T47D (cell line): Measurements from ENCODE around the gene ATP6V1C2.

Experiments
- DNase-seq, 2 experiments: peaks; one replicate each; pipeline versions ENCODE4 v3.0.0 to v3.0.0-alpha.2; 2011 to 2012; ENCODE audit warnings: low read depth in 1 of 2, low spot score in 1 of 2
- JUND ChIP-seq: IDR thresholded peaks from 2 replicates; pipeline ENCODE4 v1.6.1; 2012; ENCODE audit warnings: low read depth
- in situ Hi-C: cut with HindIII; loops from 2 replicates; pipeline ENCODE4 v1.10.0; 2016; ENCODE audit warnings: low sequenced_read_pairs, low pct_unique_long_range_greater_than_20kb

Gene ATP6V1C2

DNA sequence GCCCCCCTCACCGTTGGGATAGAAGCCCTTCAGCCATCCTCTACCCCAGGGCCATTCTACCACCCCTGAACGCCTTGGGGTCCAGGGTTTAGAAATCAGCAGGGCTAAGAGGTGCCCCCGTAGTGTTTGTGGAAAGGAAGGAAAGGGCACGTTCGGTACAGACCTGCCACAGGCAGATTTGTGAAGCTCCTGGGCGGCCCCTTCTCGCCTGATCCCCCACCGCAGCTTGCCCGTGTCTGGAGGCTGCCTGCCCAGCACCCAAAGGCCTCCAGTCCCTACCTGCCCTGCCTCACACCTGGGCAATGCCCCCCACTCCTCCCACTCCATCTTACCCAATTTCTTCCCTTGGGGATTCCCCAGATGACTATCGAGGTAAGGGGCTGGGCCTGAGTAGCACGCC, 21.2 kb downstream of the ATP6V1C2 start:
- no peak for TF ChIP-seq JUND
- no peak for DNase-seq
- in situ Hi-C loops: no loop called here

DNA sequence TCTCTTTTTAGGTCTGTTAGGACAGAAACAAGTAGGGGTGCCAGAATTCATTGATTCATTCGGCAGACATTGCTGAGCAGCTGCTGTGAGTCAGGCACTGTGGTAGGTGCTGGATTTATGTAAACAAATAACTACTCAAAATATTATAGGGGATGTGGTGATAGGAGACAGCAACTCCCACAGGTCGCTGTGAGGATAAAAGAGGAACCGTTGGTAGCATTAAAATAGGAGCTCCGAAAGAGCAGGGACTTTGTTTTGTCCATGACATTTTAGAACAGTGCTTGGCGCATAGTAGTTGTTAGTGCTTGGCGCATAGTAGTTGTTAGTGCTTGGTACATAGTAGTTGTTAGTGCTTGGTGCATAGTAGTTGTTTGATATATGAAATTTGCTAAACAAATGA, 29.2 kb downstream of the ATP6V1C2 start:
- in situ Hi-C loops: no loop called here
- TF ChIP-seq JUND: no peak
- DNase-seq: no peak

DNA sequence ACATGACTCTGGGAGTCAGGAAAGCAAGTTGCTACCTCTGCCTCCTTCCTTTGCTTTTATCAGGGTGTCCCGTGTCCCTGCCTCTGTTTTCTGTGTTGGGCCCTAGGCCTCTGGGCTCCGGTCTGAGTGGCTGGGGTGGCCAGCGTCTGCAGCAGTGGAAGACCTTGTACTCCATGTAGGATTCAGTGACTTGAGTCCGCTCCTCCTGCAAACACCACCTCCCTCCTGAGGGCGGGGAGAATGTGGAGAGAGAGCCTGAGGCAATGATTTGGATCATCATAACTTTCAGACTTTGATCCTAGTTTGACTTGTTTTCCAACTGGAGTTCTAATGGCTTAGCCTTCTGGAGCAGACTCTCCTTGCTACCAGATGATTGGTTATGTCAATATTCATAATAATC, 30.8 kb downstream of the ATP6V1C2 start:
- in situ Hi-C loops: no loop called here
- no peak for TF ChIP-seq JUND
- peak in 1 of 2 experiments; percentile 83 for DNase-seq

DNA sequence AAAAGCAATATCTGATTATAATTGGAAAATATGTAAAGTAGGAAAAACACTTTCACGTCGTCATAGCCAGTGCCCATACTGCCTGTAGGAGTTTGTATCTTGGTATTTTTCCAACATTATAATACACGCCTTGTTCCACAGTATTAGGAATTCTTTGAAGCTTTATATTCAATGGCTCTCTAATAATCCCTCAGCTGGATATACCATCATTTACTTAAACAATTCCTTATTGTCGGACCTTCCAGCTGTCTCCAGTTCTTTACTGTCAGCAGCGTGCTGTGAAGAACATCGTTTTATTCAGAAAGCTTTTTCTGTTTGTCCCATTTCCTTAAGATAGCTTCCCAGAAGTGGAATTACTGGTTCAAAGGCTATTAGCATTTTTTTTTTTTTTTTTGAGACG, 31.7 kb downstream of the ATP6V1C2 start:
- in situ Hi-C loops: no loop called here
- DNase-seq: no peak
- no peak for TF ChIP-seq JUND

DNA sequence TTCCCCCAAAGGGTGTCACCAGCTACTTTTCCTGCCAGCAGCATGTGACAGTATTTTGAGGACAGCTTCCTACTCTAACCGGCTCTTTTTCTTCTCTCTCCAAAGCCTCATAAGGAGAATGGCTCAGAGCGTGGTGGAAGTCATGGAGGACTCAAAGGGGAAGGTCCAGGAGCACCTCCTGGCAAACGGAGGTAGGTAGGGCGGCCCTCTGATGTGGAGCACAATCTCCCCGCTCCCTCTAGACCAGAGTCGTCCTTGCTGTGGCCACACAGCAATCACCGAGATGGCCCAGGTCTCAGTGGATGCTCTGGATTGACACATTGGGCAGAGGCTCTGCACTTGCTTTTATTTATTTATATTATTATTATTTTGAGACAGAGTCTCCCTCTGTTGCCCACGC, 32.4 kb downstream of the ATP6V1C2 start:
- DNase-seq: no peak
- in situ Hi-C loops: no loop called here
- no peak for TF ChIP-seq JUND

DNA sequence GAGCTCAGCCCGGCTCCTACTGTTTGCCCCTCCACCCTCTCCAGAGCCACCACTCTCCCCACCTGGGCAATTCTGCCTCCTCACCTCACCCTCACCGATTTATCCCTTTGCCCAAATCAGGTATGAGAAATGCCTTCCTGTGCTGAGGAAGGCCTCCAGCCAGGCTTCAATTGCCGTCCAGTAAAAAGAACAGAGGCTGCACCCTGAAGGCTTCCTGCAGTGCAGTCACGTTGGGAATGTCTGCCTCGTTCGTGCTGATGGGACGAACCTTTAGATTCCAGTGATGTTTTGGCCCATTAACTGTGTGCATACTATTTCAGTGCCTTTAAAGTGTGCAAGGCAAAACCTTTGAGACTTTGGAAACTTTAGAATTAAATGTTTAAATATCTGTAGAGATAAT, 34.2 kb downstream of the ATP6V1C2 start:
- DNase-seq: no peak
- in situ Hi-C loops: no loop called here
- no peak for TF ChIP-seq JUND

DNA sequence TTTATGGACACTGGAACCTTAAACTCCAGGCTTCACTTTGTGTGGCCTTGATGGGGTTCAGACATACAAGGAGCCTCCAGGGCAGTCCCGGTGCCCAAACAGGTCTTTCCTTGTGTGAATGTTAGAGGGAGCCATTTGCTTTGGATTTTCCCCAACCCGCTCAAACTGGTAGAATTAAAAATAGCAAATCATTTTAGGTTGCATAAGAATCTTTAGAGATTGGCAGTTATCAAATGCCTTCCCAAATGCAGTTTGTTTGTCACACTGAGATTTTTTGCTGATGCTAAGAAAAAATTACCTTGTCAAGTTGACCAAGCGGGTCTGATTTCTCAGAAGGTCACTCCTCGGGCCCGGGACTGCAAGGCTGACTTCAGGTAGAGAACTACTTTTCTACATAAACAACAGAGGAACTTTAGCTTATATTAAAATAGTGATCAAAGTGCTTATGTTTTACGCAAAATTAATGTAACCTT, 36.4 kb downstream of the ATP6V1C2 start:
- in situ Hi-C loops: no loop called here
- DNase-seq: peak in 1 of 2 experiments; percentile 57
- TF ChIP-seq JUND: no peak

DNA sequence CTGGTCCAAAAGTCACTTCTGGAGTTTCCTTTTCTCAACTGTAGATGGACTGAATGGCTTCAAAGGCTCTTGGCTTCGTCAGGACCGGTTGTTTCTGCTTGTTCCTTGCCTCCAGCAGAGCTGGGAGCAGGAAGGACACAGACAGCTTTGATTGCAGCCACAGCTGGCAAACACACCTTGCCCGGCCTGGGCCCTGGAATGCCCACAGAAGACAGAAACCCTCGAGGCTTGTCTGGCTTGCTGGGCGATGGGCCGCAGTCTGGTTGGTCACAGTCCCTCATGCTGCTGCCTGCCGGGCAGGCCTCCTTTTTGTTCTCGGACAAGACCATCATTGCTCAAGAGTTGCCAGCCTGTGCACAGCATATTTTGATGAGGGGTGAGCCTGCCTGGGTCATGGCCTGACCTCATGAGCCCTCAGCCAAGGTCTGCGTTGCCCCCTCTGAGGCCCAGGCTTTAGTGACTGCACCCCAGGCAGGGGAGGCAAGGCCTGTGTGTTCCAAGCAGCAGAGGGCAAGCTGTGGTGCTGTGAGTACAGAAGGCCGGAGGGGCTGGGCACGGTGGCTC, 37.8 kb downstream of the ATP6V1C2 start:
- in situ Hi-C loops: no loop called here
- DNase-seq: no peak
- no peak for TF ChIP-seq JUND

DNA sequence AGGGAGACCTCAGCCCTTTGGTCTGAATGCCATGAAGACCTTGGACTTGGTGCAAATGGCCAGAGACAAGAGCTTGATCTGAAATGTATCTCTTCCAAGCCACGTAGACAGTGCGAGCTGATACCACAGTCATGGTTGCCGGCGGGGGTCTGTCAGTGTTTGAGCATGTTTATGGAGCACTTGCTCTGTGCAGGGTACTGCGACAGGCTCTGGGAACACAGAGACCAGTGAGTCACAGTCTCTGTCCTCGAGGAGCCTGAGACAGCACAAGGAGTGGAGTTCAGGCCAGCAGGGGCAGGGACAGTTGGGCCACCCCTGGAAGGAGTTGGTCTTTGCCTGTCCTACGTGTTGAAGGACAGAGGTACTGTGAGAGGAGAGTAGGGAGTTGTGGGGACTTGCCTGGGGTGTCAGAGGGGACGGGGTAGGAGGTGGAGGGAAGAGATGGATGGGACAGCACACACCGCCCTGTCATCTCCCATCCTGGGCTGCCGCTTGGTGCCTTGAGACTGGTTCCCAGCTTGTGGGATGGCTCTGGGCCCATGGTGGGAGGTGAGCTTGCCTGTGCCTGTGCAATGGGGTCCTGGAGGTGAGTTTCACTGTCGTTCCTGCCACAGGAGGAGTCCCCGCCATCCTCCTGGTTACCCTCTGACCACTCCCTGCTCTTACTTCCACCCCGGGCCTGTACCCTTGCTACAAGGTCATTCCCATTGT, 39.5 kb downstream of the ATP6V1C2 start:
- in situ Hi-C loops: no loop called here
- DNase-seq: no peak
- no peak for TF ChIP-seq JUND

DNA sequence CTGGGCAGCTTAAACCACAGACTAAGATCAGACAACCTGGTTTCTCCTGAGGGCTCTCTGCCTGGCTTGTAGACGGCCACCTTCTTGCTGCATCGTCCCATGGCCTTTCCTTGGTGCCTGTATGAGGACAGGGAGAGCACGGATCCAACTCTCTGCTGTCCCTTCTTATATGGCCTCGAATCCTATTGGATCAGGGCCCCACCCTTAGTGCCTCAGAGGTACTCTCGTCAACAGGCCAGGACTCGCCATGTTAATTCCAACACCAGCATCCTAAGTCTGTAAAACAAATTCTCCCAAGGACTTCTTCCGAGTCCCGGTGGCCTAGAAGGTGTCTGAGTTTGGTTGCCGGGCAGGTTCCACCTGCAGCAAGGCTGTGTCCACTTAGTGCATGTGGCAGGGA, 40.2 kb downstream of the ATP6V1C2 start:
- DNase-seq: no peak
- no peak for TF ChIP-seq JUND
- in situ Hi-C loops: no loop called here

DNA sequence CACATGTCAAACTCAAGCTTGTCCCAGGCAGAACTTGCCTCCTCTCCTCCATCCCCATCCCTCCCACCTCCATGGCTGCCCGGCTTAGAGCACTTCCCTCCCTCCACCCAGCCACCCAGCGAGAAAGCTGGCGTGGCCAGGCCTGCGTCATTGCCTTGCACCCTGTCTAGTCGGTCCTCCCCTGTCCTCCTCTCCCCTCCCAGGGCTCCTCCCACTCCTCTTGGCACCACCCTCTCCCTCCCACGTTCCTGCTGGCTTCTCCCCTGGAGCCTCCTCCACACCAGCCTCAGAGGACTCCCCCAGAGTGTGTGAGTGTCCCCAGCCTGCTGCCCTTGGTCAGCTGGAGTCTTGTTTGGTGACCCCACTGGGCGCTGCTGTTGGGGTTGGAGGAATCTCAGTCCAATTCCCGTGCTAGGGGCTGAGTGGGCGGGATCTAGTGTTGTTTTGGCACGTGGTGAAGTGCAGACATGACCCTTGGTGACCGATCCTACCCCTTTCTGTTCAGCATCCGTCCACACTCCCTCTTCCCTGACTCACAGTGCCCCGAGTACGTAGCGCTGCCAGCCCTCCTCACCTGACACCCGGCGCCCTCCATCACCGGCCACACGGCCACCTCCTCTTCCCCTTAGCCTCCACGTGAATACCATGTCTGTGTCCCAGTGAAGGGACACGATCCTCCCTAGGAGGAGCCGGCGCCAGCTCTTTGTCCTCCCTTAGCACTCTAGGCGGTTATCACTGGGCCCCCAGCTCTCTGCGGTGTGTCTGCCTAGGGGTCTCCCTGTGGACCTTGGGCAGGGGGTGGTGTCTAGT, 41.4 kb downstream of the ATP6V1C2 start:
- TF ChIP-seq JUND: no peak
- in situ Hi-C loops: no loop called here

DNA sequence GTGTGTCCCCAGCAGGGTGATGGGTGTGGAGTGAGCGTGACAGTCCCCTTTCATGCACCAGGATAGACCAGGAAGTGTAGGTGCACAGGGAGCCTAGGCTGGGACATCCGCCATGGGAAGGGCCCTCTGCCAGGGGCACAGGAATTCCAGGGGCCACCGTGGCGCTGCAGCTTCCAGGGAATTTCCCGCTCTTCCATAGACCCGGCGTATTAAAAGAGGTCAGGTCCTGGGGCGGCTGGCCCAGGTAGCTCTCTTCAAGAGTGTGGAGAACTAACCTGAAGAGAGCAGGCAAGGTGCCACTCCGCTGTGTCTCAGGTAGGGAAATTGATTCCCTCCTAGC, 42.0 kb downstream of the ATP6V1C2 start:
- TF ChIP-seq JUND: no peak
- DNase-seq: no peak
- in situ Hi-C loops: no loop called here

More for the DNA sequence above, 41.4 kb downstream of the ATP6V1C2 start:
- peak; percentile 45 to 80 for DNase-seq
